GM18508 (cell line): ENCODE data around the gene CCDC102A.
"Not testable (repeated sequence)": the region's sequence is repeated elsewhere in the genome, so short reads cannot be mapped to it uniquely, and the experiment has no call there.

ENCODE experiments used
- ATAC-seq: cut with Tn5 transposase; IDR thresholded peaks from one replicate; pipeline ENCODE4 v1.9.1; 2021; ENCODE audit warnings: moderate number of reproducible peaks; ENCODE audit not compliant: insufficient read depth, unreplicated experiment

The CCDC102A gene

GRCh38 chr16:57504491-57504890 lies 31.9 kb downstream of the CCDC102A start:
- no peak for ATAC-seq

GRCh38 chr16:57504001-57504400 lies 32.4 kb downstream of the CCDC102A start:
- no peak for ATAC-seq

GRCh38 chr16:57503366-57503765 lies 33.0 kb downstream of the CCDC102A start:
- ATAC-seq: no peak

- ATAC-seq: no peak
Observed at GRCh38 chr16:57502048-57502775, 34.2 kb downstream of the CCDC102A start.

- ATAC-seq: no peak
Observed at GRCh38 chr16:57501492-57501891, 34.9 kb downstream of the CCDC102A start.

- ATAC-seq: no peak
Observed at GRCh38 chr16:57500578-57501111, 35.7 kb downstream of the CCDC102A start.

- not testable (repeated sequence) for ATAC-seq
Observed at GRCh38 chr16:57499941-57500340, 36.4 kb downstream of the CCDC102A start.

GRCh38 chr16:57498031-57498430 lies 38.3 kb downstream of the CCDC102A start:
- ATAC-seq: no peak

- no peak for ATAC-seq
Observed at GRCh38 chr16:57497121-57497520, 39.2 kb downstream of the CCDC102A start.

- no peak for ATAC-seq
Observed at GRCh38 chr16:57493767-57494166, 42.6 kb downstream of the CCDC102A start.

- no peak for ATAC-seq
Observed at GRCh38 chr16:57489229-57489628, 47.1 kb downstream of the CCDC102A start.

GRCh38 chr16:57486858-57487834 lies 49.2 kb downstream of the CCDC102A start:
- ATAC-seq: no peak

GRCh38 chr16:57485916-57486857 lies 50.2 kb downstream of the CCDC102A start, which contains the start of gene DOK4:
TSS of gene DOK4 (minus strand) at chr16:57486493. CDS start at chr16:57479507, 6,986 bp downstream.
- ATAC-seq: no peak

GRCh38 chr16:57485091-57485915 lies 51.1 kb downstream of the CCDC102A start:
- no peak for ATAC-seq

- no peak for ATAC-seq
Observed at GRCh38 chr16:57484515-57485005, 51.8 kb downstream of the CCDC102A start.

- ATAC-seq: no peak
Observed at GRCh38 chr16:57483725-57484514, 52.5 kb downstream of the CCDC102A start.

- ATAC-seq: no peak
Observed at GRCh38 chr16:57482845-57483545, 53.4 kb downstream of the CCDC102A start.
